RWPE1 (cell line): ENCODE data around the gene CACFD1.
A peak's percentile ranks its signal among the peaks of the same experiment; 100 is the strongest.

ENCODE experiments used
- CTCF ChIA-PET: fragments of 350-600 bp; sonication (Branson Sonifier 250); formaldehyde crosslinking; extraction: SDS; loops from one replicate; lab custom pipeline; 2021; lab: Yijun Ruan, JAX
- POLR2A ChIA-PET: fragments of 400-600 bp; formaldehyde crosslinking; extraction: SDS; loops from one replicate; lab custom pipeline; 2020; ENCODE audit warnings: antibody characterized with exemption; ENCODE audit not compliant: low non-redundant PET; lab: Yijun Ruan, JAX
- DNase-seq: peaks from one replicate; pipeline ENCODE4 v3.0.0; 2012; ENCODE audit warnings: low spot score
- H3K27ac ChIP-seq: fragments of 450-650 bp; 2 replicates; pipeline ENCODE4 v1.5.1; 2017
- TF ChIP-seq, protein P1 (sequence below): fragments of 450-650 bp; conservative IDR thresholded peaks from 2 replicates; pipeline ENCODE4 v1.5.1; 2017; ENCODE audit warnings: low read depth, mild to moderate bottlenecking

The CACFD1 gene

DNA sequence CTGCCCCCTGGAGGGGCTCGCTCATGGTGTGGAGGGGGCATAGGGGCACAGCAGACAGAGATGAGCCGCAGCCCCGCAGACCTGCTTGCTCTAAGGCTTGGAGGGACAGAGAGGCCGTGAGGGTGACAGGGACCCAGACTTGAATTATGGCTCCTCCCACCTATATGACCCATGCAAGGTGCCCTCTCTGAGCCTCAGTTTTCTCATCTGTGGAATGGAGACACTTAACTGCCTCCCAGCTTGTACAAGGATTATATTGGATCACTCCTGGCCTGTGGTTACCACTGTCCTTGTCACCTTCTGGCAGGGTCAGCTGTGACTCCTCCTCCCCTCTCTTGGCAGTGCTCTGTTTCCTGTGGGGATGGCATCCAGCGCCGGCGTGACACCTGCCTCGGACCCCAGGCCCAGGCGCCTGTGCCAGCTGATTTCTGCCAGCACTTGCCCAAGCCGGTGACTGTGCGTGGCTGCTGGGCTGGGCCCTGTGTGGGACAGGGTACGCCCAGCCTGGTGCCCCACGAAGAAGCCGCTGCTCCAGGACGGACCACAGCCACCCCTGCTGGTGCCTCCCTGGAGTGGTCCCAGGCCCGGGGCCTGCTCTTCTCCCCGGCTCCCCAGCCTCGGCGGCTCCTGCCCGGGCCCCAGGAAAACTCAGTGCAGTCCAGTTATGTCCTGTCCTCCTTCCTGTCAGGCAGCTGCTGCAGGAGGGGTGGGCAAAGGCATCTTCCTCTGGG, 4.7 kb upstream of the CACFD1 start:
- ChIA-PET CTCF (interaction anchor here (0.6 to 1.5 kb wide), 4 partner anchors 10 to 172 kb away, joined by 3 to 5 read pairs (median 4); no protein-coding TSS in a partner anchor), POLR2A (interaction anchor here (0.5 kb wide), 1 partner anchor 37 kb away, joined by 3 read pairs; no protein-coding TSS in a partner anchor)
- DNase-seq: no peak
- H3K27ac ChIP-seq: no peak overlapping the region
- TF ChIP-seq, protein P1, sequence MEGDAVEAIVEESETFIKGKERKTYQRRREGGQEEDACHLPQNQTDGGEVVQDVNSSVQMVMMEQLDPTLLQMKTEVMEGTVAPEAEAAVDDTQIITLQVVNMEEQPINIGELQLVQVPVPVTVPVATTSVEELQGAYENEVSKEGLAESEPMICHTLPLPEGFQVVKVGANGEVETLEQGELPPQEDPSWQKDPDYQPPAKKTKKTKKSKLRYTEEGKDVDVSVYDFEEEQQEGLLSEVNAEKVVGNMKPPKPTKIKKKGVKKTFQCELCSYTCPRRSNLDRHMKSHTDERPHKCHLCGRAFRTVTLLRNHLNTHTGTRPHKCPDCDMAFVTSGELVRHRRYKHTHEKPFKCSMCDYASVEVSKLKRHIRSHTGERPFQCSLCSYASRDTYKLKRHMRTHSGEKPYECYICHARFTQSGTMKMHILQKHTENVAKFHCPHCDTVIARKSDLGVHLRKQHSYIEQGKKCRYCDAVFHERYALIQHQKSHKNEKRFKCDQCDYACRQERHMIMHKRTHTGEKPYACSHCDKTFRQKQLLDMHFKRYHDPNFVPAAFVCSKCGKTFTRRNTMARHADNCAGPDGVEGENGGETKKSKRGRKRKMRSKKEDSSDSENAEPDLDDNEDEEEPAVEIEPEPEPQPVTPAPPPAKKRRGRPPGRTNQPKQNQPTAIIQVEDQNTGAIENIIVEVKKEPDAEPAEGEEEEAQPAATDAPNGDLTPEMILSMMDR: no peak

GRCh38 chr9:133455936-133456335, 3.8 kb upstream of the CACFD1 start:
- no peak for DNase-seq
- H3K27ac ChIP-seq: no peak overlapping the region
- TF ChIP-seq, protein P1: no peak
- CTCF ChIA-PET: interaction anchor here (1.0 kb wide), 1 partner anchor 18 kb away, joined by 3 read pairs; no protein-coding TSS in a partner anchor
- POLR2A ChIA-PET: no interaction called here

- no peak overlapping the region for H3K27ac ChIP-seq
- DNase-seq: no peak
- ChIA-PET CTCF (interaction anchor here (0.6 to 1.0 kb wide), 3 partner anchors 15 to 792 kb away, joined by 3 read pairs; no protein-coding TSS in a partner anchor), POLR2A (no interaction called here)
- TF ChIP-seq, protein P1: no peak
These were observed 3.4 kb upstream of the CACFD1 start for GRCh38 chr9:133456409-133456808.

- DNase-seq: no peak
- H3K27ac ChIP-seq: no peak overlapping the region
- POLR2A ChIA-PET: no interaction called here
- CTCF ChIA-PET: no interaction called here
- TF ChIP-seq, protein P1: no peak
These were observed 2.5 kb upstream of the CACFD1 start for GRCh38 chr9:133457233-133457632.

DNA sequence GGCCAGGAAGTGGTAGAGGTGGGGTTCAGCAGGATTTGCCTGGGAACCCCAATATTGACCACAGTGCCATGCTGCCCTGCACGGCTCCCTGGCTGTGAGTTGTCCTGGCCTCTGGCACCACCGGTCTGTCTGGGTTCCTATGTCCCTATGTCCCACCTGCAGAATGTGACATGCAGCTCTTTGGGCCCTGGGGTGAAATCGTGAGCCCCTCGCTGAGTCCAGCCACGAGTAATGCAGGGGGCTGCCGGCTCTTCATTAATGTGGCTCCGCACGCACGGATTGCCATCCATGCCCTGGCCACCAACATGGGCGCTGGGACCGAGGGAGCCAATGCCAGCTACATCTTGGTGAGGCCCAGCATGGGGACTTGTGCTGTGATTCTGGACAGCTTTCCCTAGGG, 2.0 kb upstream of the CACFD1 start:
- ChIA-PET POLR2A (no interaction called here), CTCF (no interaction called here)
- no peak for DNase-seq
- TF ChIP-seq, protein P1: no peak
- no peak overlapping the region for H3K27ac ChIP-seq

- no peak for DNase-seq
- ChIA-PET POLR2A (interaction anchor here (1.1 kb wide), 1 partner anchor 20 kb away, joined by 3 read pairs; the partner anchor contains the start of gene SLC2A6), CTCF (no interaction called here)
- TF ChIP-seq, protein P1: no peak
- H3K27ac ChIP-seq: peak overlapping the region; percentile 91
These were observed 1.0 kb upstream of the CACFD1 start for GRCh38 chr9:133458643-133459312.
